ENCODE results near the gene DVL1.

DVL1 gene

GRCh38 chr1:1309251-1310108 lies 39.7 kb downstream of the DVL1 start:
- no peak for DNase-seq (ENCODE audit: low read depth)

DNA sequence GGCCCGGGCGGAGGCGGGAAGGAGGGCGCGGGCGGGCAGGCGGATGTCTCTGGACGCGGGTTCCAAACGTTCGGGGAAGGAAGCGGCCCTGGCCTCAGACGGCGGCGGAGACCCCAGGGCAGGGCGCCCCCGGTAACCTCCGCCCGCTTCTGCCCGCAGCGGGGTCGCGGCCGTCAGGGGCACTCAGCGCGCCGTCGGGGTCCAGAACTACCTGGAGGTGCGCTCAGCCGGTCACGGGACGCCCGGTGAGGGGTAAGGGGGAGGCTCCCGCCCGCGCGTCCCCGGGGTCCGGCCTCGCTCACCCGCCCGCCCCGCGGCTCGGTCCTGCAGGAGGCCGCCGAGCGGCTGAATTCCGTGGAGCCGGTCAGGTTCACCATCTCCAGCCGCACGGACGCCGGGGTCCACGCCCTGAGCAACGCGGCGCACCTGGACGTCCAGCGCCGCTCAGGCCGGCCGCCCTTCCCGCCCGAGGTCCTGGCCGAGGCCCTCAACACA lies 40.4 kb downstream of the DVL1 start:
- no peak for DNase-seq (ENCODE audit: low read depth)

- DNase-seq (ENCODE audit: low read depth): peak; percentile 77
Observed at GRCh38 chr1:1307923-1308755, 41.1 kb downstream of the DVL1 start, which contains the start of the genes ACAP3 and PUSL1. Gene ACAP3, minus strand, starts transcription at chr1:1307930. Its CDS starts 115 bp downstream, at chr1:1307815. Gene PUSL1, plus strand, starts transcription at chr1:1308597. Its CDS starts 47 bp downstream, at chr1:1308644.

DNA sequence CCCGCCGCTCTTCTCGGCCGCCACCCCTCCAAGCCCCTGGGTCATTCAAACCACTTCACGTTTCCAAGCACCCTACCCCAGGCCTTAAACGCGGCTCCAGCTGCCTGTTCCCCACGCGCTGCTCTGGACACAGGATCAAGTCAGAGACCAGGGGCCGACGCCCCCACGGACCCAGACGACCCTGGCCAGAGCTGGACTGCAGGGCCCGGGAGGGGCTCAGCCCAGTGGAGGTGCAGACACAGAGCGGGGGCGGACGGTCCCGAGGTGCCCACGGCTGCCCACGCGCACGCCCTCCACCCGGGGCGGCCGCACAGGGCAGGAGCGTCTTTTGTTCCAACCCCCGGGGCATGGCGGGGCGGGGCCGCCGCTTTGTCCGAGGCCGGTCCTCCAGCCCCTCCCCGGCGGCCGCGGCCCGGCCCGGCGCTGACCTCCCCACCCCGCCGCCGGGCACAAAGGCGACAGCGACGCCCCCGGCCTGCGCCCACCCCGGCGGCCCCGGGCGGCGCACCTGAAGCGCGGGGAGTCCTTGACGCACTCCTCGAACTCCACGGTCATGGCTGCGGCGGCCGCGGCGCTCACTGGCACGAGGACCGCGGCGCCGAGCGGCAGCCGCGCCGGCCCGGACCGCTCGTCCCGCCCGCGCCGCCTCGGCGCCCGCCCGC lies 41.8 kb downstream of the DVL1 start:
- no peak for DNase-seq (ENCODE audit: low read depth)

- no peak for DNase-seq (ENCODE audit: low read depth)
Observed at GRCh38 chr1:1306661-1307260, 42.5 kb downstream of the DVL1 start.

DNA sequence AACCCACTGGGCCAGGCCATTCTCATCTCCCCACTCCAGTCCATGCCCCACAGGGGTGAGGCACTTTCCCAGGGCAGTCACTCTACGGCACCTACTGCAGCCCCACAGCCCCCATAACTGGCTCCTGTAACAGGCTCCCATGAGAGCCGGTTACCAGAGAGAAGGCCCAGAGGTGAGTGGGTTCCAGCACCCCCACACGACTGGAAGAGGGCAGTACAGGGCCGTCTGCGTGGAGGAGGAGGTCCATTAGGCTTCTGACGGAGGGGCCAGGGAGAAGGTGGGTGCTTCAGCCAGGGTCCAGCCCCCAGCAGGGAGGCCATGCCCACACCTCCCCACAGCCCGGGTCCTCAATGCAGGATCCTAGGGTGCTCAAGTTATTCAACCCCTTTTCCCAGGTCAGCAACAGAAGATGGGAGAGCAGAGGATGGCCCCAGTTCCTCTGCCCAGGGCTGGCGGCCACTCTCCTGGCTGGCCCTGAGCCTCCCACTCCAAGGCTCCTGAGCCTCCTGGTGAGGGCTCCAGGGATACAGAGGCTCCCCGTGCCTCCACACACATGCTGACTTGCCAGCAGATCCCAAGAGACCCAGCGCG lies 43.1 kb downstream of the DVL1 start:
- DNase-seq (ENCODE audit: low read depth): no peak

- peak; percentile 67 for DNase-seq (ENCODE audit: low read depth)
Observed at GRCh38 chr1:1305300-1306069, 43.7 kb downstream of the DVL1 start.

GRCh38 chr1:1304331-1305299 lies 44.6 kb downstream of the DVL1 start:
- no peak for DNase-seq (ENCODE audit: low read depth)

- DNase-seq (ENCODE audit: low read depth): no peak
Observed at GRCh38 chr1:1303736-1304135, 45.5 kb downstream of the DVL1 start.

DNA sequence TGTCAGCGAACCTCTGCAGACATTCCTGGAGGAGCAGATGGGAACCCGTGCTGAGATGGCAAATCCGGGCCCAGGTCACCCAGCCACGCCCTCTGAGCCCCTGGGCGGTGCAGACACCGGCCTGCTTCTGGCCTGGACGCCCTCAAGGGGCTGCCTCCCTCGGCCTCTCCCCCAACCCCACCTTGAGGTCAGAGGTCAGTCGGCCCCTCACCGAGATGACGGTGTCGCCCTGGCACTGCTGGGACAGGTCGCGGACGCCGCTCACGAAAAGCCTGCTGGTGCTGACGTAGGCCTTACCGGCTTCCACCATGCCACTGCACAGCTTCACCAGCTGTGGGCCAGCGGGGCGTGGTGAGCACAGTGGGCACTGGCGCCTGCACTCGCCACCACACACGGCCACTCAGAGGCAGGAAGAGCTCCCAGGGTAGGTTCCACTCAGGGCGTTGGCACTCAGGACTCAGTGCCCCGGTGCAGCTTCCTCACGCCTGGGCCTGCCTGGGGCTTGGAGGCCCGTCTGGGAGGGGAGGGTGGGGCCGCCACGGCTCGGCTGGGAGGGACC lies 46.2 kb downstream of the DVL1 start:
- no peak for DNase-seq (ENCODE audit: low read depth)

GRCh38 chr1:1302006-1302430 lies 47.2 kb downstream of the DVL1 start:
- no peak for DNase-seq (ENCODE audit: low read depth)

DNA sequence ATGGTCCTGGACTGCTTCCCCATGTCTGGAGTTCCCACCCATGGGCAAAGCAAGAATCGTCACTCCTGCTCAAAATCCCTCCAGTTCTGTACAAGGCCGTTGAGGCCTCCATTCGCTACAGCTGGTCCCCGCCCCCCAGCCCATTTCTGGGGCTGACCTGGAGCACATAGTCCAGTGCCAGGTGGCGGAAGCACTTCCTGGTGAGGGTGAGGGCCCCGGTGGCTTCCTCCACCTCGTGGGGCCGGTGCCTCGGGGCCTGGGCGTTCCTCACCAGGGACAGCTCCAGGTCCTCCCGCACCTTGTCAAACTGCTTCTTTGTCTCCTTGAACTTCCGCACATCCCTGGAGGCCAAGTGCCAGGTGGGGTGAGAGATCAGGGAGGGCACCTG lies 48.9 kb downstream of the DVL1 start:
- no peak for DNase-seq (ENCODE audit: low read depth)

DNA sequence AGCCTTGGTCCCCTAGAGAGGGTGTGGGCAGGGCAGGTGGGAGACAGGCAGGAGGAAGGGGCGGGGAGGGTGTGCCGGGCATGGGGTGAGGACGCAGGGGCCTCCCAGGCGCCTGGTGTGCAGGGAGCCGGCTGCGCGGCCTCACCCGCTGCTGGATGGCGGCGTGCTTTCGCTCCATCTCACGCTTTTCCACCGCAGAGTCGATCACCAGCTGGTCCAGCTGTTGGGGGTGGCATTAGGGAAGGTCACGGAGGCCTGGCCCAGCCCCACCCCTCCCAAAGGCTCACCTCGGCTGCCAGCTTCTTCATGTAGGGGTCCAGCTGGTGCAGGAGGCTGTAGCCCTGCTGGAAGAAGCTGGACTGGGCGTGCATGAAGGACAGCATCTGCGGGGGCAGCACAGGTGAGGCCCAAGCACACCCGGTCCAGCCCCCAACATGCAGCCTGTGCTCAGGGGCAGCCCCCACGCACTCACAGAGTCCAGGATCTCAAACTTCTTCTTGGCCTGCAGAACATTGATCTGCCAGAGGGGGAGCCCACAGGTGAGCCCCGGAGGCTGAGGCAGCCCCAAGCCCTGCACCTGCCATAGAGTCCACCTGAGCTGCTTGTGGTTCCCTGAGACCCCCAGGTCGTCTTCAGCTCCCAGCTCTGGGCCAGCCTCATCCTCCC lies 49.4 kb downstream of the DVL1 start:
- DNase-seq (ENCODE audit: low read depth): no peak

DNA sequence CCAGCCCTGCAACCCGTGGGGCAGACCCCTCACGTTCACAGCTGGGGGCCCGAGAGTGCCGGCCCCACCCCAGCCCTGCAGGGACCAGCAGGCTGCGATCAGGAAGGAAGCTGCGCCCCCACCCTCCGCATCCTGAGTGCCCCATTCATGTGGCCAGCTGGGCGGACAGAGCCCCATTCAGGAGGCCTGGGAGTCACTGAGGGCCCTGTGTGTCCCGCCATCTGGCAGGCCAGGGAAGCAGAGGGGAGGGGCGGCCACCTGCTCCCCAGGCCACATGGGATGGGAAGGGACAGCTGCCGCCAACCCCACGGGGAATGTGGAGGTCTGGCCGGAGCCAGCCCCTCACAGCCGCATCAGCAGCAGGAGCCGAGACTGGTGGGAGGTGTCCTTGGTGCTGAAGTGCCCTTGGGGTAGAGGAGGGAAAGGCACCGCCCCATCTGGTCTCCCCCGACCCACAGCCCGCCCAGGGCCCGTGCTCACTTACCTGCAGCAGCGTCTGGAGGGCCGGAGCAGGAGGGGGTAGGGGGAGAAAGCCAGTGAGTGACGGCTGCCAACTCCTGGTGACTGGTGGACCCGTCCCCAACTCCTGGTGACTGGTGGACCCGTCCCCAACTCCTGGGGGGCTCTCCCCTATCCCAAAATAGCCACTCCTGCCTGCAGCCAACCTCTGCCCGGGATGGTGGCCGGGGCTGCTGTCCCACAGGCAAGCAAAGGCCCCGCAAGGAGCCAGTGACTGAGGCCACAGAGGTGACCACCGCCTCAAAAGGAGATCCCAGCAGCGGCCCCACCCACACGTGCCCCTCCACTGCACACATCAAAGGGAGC lies 50.1 kb downstream of the DVL1 start:
- DNase-seq (ENCODE audit: low read depth): no peak

DNA sequence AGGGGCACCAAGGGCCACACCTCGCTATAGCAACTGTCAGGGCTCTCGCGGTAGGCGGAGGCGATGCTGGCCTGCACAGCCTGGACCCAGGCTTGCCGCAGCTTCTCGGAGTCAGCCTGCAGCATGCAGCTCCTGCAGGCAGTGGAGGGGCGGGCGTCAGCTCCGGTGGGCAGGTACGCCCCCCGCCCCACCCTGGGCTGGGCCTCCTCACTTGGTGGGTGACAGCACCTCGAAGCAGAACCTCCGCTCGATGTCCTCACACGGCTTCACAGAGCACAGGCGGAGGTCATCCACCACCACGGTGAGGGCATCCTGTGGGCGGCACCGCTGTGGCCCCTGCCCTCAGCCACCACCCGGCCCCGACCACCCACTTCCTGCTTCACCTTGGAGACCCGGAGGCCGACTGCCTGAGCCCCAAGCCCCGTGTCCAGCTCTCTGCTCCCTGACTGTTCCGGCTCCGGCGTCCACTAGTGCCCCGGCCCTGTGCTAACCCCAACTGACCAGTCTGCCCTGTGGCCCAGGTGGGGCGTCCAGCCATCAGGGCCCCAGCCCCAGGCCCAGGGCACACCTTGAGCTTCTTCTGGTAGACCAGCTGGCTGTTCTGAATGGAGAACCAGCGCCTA lies 51.3 kb downstream of the DVL1 start:
- DNase-seq (ENCODE audit: low read depth): no peak

GRCh38 chr1:1296070-1297061 lies 52.9 kb downstream of the DVL1 start:
- DNase-seq (ENCODE audit: low read depth): no peak

Data from activated T-cell treated with anti-CD3 and anti-CD28 coated beads for 1 hour (primary cell).